Subcutaneous abdominal adipose tissue (tissue), 5 donors: ENCODE data around the gene ASMT.
"Not testable (repeated sequence)": the region's sequence is repeated elsewhere in the genome, so short reads cannot be mapped to it uniquely, and the experiment has no call there.

Experiments
- H3K27ac ChIP-seq: one replicate; pipeline ENCODE4 v1.7.0; 2013; ENCODE audit warnings: low read depth, mild to moderate bottlenecking, inconsistent platforms, low read length, moderate library complexity
- H3K27me3 ChIP-seq, 5 donors: one replicate each; pipeline ENCODE4 v1.7.0; 2013; ENCODE audit warnings: low read length in 5 of 5, inconsistent platforms in 1 of 5; ENCODE audit not compliant: control insufficient read depth in 5 of 5, insufficient read depth in 4 of 5
- H3K36me3 ChIP-seq, 5 donors: one replicate each; pipeline ENCODE4 v1.7.0; 2013; ENCODE audit warnings: low read length in 5 of 5; ENCODE audit not compliant: control insufficient read depth in 5 of 5, insufficient read depth in 5 of 5
- H3K4me1 ChIP-seq, 5 donors: one replicate each; pipeline ENCODE4 v1.7.0; 2013; ENCODE audit warnings: low read length in 5 of 5, mild to moderate bottlenecking in 3 of 5, moderate library complexity in 1 of 5; ENCODE audit not compliant: control insufficient read depth in 5 of 5, insufficient read depth in 5 of 5
- H3K4me3 ChIP-seq, 5 donors: one replicate each; pipeline ENCODE4 v1.7.0; 2013; ENCODE audit warnings: low read length in 5 of 5, low read depth in 1 of 5
- H3K9ac ChIP-seq, 5 donors: one replicate each; pipeline ENCODE4 v1.7.0; 2013; ENCODE audit warnings: low read length in 5 of 5, mild to moderate bottlenecking in 4 of 5, moderate library complexity in 3 of 5
- H3K9me3 ChIP-seq, 5 donors: one replicate each; pipeline ENCODE4 v1.7.0; 2013; ENCODE audit warnings: low read length in 5 of 5; ENCODE audit not compliant: control insufficient read depth in 5 of 5
- donor health status: healthy.
- donor health status: healthy.
- donor health status: healthy.
- donor health status: healthy.
- donor health status: healthy.

The ASMT gene

GRCh38 chrX:1614927-1615326 lies at the start of gene ASMT:
Gene ASMT, plus strand, starts transcription at chrX:1615059. Its CDS starts 141 bp downstream, at chrX:1615200.
- Histone ChIP-seq H3K4me1 (no peaks in the 10 kb centered on the region), H3K36me3 (no peaks in the 10 kb centered on the region), H3K9ac (no peak within 1 kb of the TSS), H3K4me3 (no peak within 1 kb of the TSS), H3K9me3 (no peaks in the 10 kb centered on the region), H3K27ac (no peak within 1 kb of the TSS), H3K27me3 (no peaks in the 10 kb centered on the region)

DNA sequence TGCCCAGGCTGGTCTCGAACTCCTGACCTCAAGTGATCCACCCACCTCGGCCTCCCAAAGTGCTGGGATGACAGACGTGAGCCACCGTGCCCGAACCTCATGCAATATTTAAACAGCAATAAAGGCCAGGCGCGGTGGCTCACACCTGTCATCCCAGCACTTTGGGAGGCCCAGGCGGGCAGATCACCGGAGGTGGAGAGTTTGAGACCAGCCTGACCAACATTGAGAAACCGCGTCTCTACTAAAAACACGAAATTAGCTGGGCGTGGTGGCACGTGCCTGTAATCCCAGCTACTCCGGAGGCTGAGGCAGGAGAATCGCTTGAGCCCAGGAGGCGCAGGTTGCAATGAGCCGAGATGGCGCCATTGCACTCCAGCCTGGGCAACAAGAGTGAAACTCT lies 40.7 kb upstream of the ASMT start:
- not testable (repeated sequence) for H3K9me3 ChIP-seq, H3K27ac ChIP-seq, H3K4me3 ChIP-seq, H3K9ac ChIP-seq, H3K4me1 ChIP-seq, H3K27me3 ChIP-seq, H3K36me3 ChIP-seq

GRCh38 chrX:1576201-1576992 lies 38.5 kb upstream of the ASMT start:
- Histone ChIP-seq H3K9me3 (no peaks in the 10 kb centered on the region), H3K4me1 (no peaks in the 10 kb centered on the region), H3K4me3 (no peak overlapping the region), H3K9ac (no peak overlapping the region), H3K27me3 (no peaks in the 10 kb centered on the region), H3K27ac (no peak overlapping the region), H3K36me3 (no peaks in the 10 kb centered on the region)

- Histone ChIP-seq H3K27ac (no peak overlapping the region), H3K9me3 (no peaks in the 10 kb centered on the region)
These were observed 37.0 kb upstream of the ASMT start for GRCh38 chrX:1577845-1578244.

GRCh38 chrX:1578511-1579173 lies 36.2 kb upstream of the ASMT start:
- no peak overlapping the region for H3K4me3 ChIP-seq
- peaks cover 0 to 3% (median 0%) of the 10 kb centered on the region in 5 donors for H3K27me3 ChIP-seq
- H3K9ac ChIP-seq: no peak overlapping the region
- H3K27ac ChIP-seq: no peak overlapping the region
- no peaks in the 10 kb centered on the region for H3K4me1 ChIP-seq
- H3K9me3 ChIP-seq: no peaks in the 10 kb centered on the region
- no peaks in the 10 kb centered on the region for H3K36me3 ChIP-seq

More at GRCh38 chrX:1577845-1578244, 37.0 kb upstream of the ASMT start:
- H3K36me3 ChIP-seq: no peaks in the 10 kb centered on the region
- H3K4me3 ChIP-seq: no peak overlapping the region
- no peak overlapping the region for H3K9ac ChIP-seq
- H3K27me3 ChIP-seq: no peaks in the 10 kb centered on the region
- no peaks in the 10 kb centered on the region for H3K4me1 ChIP-seq

DNA sequence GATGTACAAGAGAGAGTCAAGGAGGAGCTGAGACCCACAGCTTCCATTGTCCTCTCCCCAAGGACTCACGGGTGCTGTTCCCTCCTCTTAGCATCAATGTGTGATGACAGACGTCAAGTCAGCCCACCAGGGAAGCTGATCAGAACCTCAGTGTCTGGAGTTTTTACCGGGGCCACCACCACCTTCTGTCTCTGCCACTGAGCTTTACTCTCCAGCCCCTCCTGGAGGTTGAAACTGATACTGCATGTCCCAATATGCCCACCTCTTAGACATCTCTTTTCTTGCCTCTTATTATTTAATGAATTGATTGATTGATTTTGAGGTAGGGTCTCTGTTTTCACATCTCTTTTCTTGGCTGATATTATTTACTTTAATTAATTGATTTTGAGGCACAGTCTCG lies 33.7 kb upstream of the ASMT start:
- Histone ChIP-seq H3K36me3 (no peaks in the 10 kb centered on the region), H3K9me3 (no peaks in the 10 kb centered on the region), H3K4me3 (no peak overlapping the region), H3K27ac (no peak overlapping the region), H3K27me3 (peaks cover 0 to 3% (median 0%) of the 10 kb centered on the region in 5 donors), H3K9ac (no peak overlapping the region), H3K4me1 (no peaks in the 10 kb centered on the region)

- H3K9ac ChIP-seq: no peak overlapping the region
- peaks cover 0 to 3% (median 0%) of the 10 kb centered on the region in 5 donors for H3K27me3 ChIP-seq
- H3K4me3 ChIP-seq: no peak overlapping the region
- H3K36me3 ChIP-seq: no peaks in the 10 kb centered on the region
- H3K4me1 ChIP-seq: no peaks in the 10 kb centered on the region
- H3K27ac ChIP-seq: no peak overlapping the region
- no peaks in the 10 kb centered on the region for H3K9me3 ChIP-seq
These were observed 32.0 kb upstream of the ASMT start for GRCh38 chrX:1582686-1583437.

GRCh38 chrX:1584237-1585011 lies 30.4 kb upstream of the ASMT start:
- Histone ChIP-seq H3K27me3 (peaks cover 0 to 3% (median 0%) of the 10 kb centered on the region in 5 donors), H3K9ac (no peak overlapping the region), H3K9me3 (no peaks in the 10 kb centered on the region), H3K36me3 (no peaks in the 10 kb centered on the region), H3K4me3 (no peak overlapping the region), H3K27ac (no peak overlapping the region), H3K4me1 (no peaks in the 10 kb centered on the region)

- no peak overlapping the region for H3K27ac ChIP-seq
These were observed 27.7 kb upstream of the ASMT start for GRCh38 chrX:1587161-1587560.

More at GRCh38 chrX:1587161-1587560, 27.7 kb upstream of the ASMT start:
- no peaks in the 10 kb centered on the region for H3K36me3 ChIP-seq
- no peaks in the 10 kb centered on the region for H3K9me3 ChIP-seq
- peaks cover 0 to 3% (median 0%) of the 10 kb centered on the region in 5 donors for H3K27me3 ChIP-seq
- no peak overlapping the region for H3K4me3 ChIP-seq
- H3K9ac ChIP-seq: no peak overlapping the region
- peaks cover 0 to 4% (median 3%) of the 10 kb centered on the region in 5 donors for H3K4me1 ChIP-seq
